Forelimb muscle (tissue), 1 donor: ENCODE results near the gene TXLNA. TPM values are rescaled to one million over a fixed set of nuclear protein-coding genes. Genes with fewer than 3 reads are reported as not detected.

Experiments used
- DNase-seq: peaks from one replicate; pipeline ENCODE4 v3.0.0-alpha.2; 2013; ENCODE audit warnings: low read depth
- polyA plus RNA-seq: library from polyadenylated mRNA; unstranded; fragments of 120-200 nt; gene quantifications from one replicate; pipeline ENCODE4 v1.2.1, GENCODE V29; 2013; ENCODE audit not compliant: insufficient read length

The TXLNA gene
- polyA plus RNA-seq, 1 donor, result 28.5 TPM

DNA sequence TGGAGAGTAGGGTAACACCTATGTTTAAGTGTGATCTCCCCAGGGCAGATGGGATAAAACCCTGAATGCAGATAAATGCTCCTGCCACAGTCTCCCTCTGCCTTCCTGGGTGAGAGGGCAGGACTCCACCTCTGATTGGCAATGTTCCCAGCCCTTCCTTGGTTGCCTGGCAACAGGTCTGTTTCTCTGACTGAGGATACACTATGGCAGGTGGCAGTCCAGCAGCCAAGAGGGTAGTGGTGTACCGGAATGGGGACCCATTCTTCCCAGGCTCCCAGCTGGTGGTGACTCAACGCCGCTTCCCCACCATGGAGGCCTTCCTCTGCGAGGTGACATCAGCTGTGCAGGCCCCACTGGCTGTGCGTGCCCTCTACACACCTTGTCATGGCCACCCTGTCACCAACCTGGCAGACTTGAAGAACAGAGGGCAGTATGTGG is 29.4 kb downstream of the TXLNA start, which contains the start of gene DCDC2B:
TSS of gene DCDC2B (plus strand) at position 199 of the 438 bp plus-strand sequence. CDS start at position 204, 5 bp downstream.
- DNase-seq, result no peak

- no peak for DNase-seq
These were observed 36.4 kb downstream of the TXLNA start for GRCh38 chr1:32215629-32216480.

- DNase-seq, result no peak
These were observed 37.1 kb downstream of the TXLNA start for GRCh38 chr1:32216566-32216965.

DNA sequence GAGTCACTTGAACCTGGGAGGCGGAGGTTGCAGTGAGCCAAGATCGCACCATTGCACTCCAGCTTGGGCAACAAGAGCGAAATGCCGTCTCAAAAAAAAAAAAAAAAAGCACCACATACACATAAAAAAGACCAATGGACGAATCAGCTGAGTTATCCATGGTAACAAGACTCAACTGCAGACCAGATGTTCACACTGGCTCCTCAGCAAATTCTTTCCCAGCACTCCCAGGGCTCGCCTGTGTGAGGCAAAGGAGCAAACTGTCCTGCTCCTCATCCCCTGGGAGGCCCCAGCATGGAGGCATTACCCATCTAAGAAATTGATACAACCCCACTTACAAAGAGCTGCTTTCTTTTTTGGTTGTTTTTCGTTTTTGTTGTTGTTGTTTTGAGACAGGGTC is 39.5 kb downstream of the TXLNA start:
- DNase-seq, result no peak

- no peak for DNase-seq
These were observed 41.5 kb downstream of the TXLNA start for GRCh38 chr1:32220746-32221580.

DNA sequence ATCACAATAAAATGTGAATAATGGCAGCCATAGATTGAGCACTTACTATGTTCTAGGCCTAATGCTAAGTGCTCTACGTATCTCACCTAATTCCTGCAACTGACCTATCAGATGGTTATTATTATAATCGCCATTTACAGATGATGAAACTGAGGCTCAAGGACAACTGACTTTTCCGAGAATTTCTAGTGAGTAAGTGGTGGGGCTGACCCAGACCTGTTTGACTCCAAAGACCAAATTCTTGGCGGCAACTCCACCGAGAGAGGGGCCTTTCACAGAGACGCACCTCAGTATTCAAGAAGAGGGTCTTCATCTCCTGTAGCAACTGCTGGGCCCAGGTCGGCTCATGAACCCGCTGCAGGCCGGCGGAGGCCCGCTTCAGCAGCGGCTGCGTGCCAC is 42.1 kb downstream of the TXLNA start:
- DNase-seq, result no peak

DNA sequence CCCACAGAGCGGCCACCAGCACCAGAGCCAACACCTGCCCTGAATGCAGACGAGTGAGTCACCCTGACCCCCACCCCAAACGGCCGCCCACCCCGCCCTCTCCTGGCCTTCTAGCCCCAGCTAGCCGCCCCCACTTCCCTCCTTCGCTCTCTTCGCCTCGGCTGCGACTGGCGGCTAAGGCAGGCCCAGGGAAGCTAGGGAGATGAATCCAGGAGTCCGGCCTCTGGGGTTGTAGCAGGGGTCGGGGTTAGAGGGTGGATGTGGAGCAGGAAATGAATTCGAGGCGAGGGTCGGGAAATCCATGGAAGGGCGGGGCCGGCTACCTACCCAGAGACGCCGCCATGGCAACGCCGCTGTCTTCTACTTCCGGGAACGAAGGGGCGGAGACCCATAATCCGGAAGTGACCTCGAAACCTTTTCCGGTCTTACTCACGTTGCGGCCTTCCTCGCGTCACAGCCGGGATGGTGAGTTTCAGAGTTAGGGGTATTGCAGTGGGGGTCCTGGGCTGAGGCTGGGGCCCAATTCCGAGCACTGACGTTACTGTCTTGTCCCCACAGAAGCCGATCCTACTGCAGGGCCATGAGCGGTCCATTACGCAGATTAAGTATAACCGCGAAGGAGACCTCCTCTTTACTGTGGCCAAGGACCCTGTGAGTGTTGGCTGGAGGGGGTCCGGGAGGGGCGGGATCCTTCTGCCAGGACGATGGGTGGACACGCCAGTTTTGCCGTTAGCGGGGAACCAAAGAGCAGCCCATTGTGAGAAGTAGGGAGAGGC is 42.7 kb downstream of the TXLNA start, which contains the start of the genes EIF3I and TMEM234:
TSS of gene EIF3I (plus strand) at position 428 of the 776 bp plus-strand sequence. CDS start at position 463, 35 bp downstream.
TSS of gene TMEM234 (minus strand) at position 374 of the 776 bp plus-strand sequence. CDS start at position 343, 31 bp downstream.
- peak; percentile 89 for DNase-seq

- DNase-seq, result no peak
These were observed 44.2 kb downstream of the TXLNA start for GRCh38 chr1:32223683-32224082.

DNA sequence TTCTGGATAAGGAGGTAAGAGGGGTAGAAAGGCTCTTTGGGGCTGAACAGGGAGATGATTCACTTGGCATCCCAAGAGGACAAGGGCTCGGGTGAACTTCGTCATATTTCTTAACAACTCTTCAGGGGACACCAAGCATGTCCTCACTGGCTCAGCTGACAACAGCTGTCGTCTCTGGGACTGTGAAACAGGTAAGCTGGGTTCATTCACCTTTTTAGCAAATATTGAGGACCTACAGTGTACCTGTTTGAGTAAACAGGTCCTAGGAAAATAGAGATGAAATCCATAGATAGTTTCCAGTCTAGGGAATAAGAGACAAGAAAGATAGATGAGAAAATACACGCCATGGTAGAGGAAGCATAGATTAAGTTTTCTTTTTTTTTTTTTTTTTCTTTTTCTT is 44.8 kb downstream of the TXLNA start:
- no peak for DNase-seq

DNA sequence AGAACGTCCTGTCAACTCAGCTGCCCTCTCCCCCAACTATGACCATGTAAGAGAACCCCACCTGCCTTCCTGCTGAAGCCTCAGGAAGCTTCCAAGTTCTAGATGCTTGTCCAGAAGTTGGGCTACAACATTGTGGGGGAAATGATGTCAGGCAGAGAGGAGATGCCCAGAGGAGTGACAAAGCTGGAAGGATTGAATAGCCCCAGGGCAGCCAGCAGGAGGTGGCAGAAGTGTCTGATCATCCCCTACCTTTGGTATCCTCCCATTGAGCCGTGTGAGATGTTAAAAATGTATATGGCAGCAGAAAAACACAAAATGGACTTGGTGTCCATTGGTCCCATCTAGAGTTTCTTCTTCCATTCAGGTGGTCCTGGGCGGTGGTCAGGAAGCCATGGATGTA is 49.3 kb downstream of the TXLNA start:
- DNase-seq, result no peak

- no peak for DNase-seq
These were observed 52.5 kb downstream of the TXLNA start for GRCh38 chr1:32231843-32232432.

GRCh38 chr1:32232558-32233304 is 53.3 kb downstream of the TXLNA start:
- no peak for DNase-seq

GRCh38 chr1:32234792-32235191 is 55.3 kb downstream of the TXLNA start:
- no peak for DNase-seq

GRCh38 chr1:32239337-32239736 is 59.9 kb downstream of the TXLNA start:
- DNase-seq, result no peak

DNA sequence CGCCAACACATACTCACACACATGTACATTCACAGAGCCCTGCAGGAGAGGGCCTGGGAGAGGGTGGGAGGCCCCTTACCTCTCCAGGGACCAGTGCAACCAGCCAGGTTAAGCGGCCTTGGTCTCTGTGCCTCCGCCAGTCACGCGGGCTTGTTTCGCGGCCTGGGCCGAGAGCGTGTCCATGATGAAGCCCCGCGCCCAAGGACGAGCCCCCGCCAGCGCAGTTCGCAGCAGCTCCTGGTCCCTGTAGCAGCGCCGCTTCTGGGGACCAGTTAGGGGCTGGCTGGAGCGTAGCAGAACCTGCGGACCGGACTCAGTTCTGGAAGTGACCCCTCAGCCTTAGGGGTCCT is 60.3 kb downstream of the TXLNA start:
- no peak for DNase-seq

DNA sequence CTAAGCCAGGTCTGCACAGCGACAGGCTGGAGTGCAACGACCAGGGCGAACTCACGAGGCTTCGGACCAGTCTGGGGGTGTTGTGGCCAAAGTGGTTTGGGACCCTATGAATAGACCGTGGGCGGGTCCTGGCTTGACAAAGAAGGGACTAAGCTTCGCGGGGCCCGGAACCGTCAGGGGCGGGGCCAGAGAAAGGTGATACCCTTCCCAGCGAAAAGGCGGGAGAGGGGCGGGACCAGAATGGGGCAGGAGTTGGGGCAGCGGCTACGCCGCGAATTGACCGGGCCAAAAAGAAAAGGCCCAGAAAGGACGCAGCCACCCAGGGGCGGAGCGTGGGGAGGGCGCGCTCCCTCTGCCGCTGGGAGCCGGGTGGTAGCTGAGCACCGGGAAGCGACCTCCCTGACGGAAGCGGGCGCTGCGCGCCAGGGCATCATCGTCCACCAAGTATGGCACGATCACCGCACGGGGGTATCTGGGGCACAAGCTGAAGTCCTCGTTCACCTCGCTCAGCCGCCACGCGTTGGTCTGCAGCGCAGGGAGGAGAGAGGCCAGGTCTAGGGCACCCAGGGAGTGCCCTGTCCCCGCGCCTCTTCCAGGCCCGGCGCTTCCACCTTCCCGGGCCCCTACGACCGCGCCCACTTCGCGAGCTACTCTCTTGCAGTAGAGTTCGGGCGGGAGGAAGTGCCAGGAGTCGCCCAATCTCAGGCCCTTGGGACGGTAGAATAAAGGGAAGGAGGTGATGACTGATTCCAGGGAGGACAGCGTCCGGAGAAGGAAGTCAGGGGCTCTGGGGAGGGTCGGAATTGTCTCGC is 60.9 kb downstream of the TXLNA start:
- DNase-seq, result no peak

GRCh38 chr1:32241001-32241763 is 61.7 kb downstream of the TXLNA start:
- no peak for DNase-seq

- DNase-seq, result no peak
These were observed 62.9 kb downstream of the TXLNA start for GRCh38 chr1:32242341-32242851.

GRCh38 chr1:32246888-32247273 is 67.4 kb downstream of the TXLNA start, which contains the start of gene FAM167B:
TSS of gene FAM167B (plus strand) at chr1:32247222. CDS start at chr1:32247422, 200 bp downstream.
- no peak for DNase-seq
